B cell (primary cell): ENCODE data around the gene DENND5B. TPM values are rescaled to one million over a fixed set of nuclear protein-coding genes. Genes with fewer than 3 reads are reported as not detected.

Source experiments
- ATAC-seq: fragments of 200-7000 bp; cut with Tn5 transposase; one replicate; pipeline ENCODE4 v1.10.0; 2021; ENCODE audit warnings: low read depth, mild to moderate bottlenecking, moderate number of reproducible peaks, moderate library complexity
- CTCF ChIA-PET: fragments of 350-600 bp; sonication (Branson Sonifier 250); formaldehyde crosslinking; loops from one replicate; lab custom pipeline; 2021; ENCODE audit warnings: antibody characterized with exemption, inconsistent platforms; lab: Charles Lee
- POLR2A ChIA-PET: fragments of 350-600 bp; sonication (Branson Sonifier 250); formaldehyde crosslinking; loops from one replicate; lab custom pipeline; 2021; ENCODE audit warnings: antibody characterized with exemption; lab: Charles Lee
- DNase-seq: peaks from one replicate; pipeline ENCODE4 v3.0.0; 2013
- H2AFZ ChIP-seq: 2 replicates; pipeline ENCODE4 v1.6.1; 2012; ENCODE audit warnings: mild to moderate bottlenecking, low read depth, low read length; ENCODE audit not compliant: insufficient read depth, poor library complexity, severe bottlenecking
- H3K27ac ChIP-seq, 2 donors: 1 replicate in 1 of 2; 2 replicates in 1 of 2; pipeline ENCODE4 v1.5.1; 2012 to 2013; ENCODE audit warnings: low read length in 2 of 2, mild to moderate bottlenecking in 2 of 2, moderate library complexity in 1 of 2
- H3K27me3 ChIP-seq, 4 experiments: fragments of 200-600 bp in 1 of 4; sonication (generic) in 1 of 4; replicated peaks in 1 of 4; 1 replicate in 2 of 4; 2 replicates in 2 of 4; pipeline versions ENCODE4 v1.6.1 to v1.7.0; 2013 to 2016; ENCODE audit warnings: low read length in 3 of 4, mild to moderate bottlenecking in 2 of 4, mixed read lengths in 1 of 4, moderate library complexity in 1 of 4; ENCODE audit not compliant: insufficient read depth in 4 of 4, control insufficient read depth in 3 of 4; ENCODE audit errors: control extremely low read depth in 1 of 4
- H3K36me3 ChIP-seq, 2 experiments: replicated peaks in 1 of 2; 1 replicate in 1 of 2; 2 replicates in 1 of 2; pipeline versions ENCODE4 v1.6.1 to v1.7.1; 2013; ENCODE audit warnings: low read length in 1 of 2; ENCODE audit not compliant: insufficient read depth in 2 of 2, control insufficient read depth in 1 of 2; ENCODE audit errors: control extremely low read depth in 1 of 2, extremely low read depth in 1 of 2
- H3K4me1 ChIP-seq, 2 donors: fragments of 200-600 bp in 1 of 2; sonication (generic) in 1 of 2; 1 replicate in 1 of 2; 2 replicates in 1 of 2; pipeline versions ENCODE4 v1.5.1 to v1.6.1; 2013 to 2017; ENCODE audit warnings: low read length in 2 of 2; ENCODE audit not compliant: control insufficient read depth in 2 of 2, insufficient read depth in 2 of 2
- H3K4me2 ChIP-seq: replicated peaks from 2 replicates; pipeline ENCODE3; 2012; ENCODE audit warnings: mild to moderate bottlenecking, low read depth, low read length; ENCODE audit not compliant: poor library complexity, severe bottlenecking
- H3K4me3 ChIP-seq, 5 experiments: fragments of 200-600 bp in 1 of 5; sonication (generic) in 1 of 5; 1 replicate in 3 of 5; 2 replicates in 2 of 5; pipeline versions ENCODE4 v1.5.1 to v1.7.0; 2011 to 2016; ENCODE audit warnings: low read length in 4 of 5, mild to moderate bottlenecking in 4 of 5, low read depth in 2 of 5, control low read depth in 1 of 5, moderate library complexity in 1 of 5; ENCODE audit not compliant: insufficient read depth in 1 of 5; ENCODE audit errors: control extremely low read depth in 1 of 5, extremely low read depth in 1 of 5
- H3K79me2 ChIP-seq: fragments of 200-600 bp; sonication (generic); one replicate; pipeline ENCODE4 v1.6.0; 2016; ENCODE audit warnings: low read length; ENCODE audit not compliant: control insufficient read depth, insufficient read depth
- H3K9ac ChIP-seq: fragments of 200-600 bp; sonication (generic); 2 replicates; pipeline ENCODE4 v1.6.1; 2017; ENCODE audit warnings: mild to moderate bottlenecking, low read length, moderate library complexity
- H3K9me3 ChIP-seq, 3 donors: one replicate each; pipeline versions ENCODE4 v1.6.1 to v1.7.1; 2013; ENCODE audit warnings: low read length in 2 of 3; ENCODE audit not compliant: control insufficient read depth in 2 of 3, insufficient read depth in 1 of 3; ENCODE audit errors: control extremely low read depth in 1 of 3
- H4K20me1 ChIP-seq: 2 replicates; pipeline ENCODE4 v1.6.0; 2012; ENCODE audit warnings: mild to moderate bottlenecking, low read length; ENCODE audit not compliant: insufficient read depth, control insufficient read depth, poor library complexity, severe bottlenecking
- H3K27ac Mint-ChIP-seq: one replicate; pipeline ENCODE4 v1.8.0; 2021; ENCODE audit warnings: mixed read lengths
- H3K27me3 Mint-ChIP-seq: one replicate; pipeline ENCODE4 v1.8.0; 2021; ENCODE audit warnings: mixed read lengths
- H3K4me1 Mint-ChIP-seq: one replicate; pipeline ENCODE4 v1.8.0; 2021; ENCODE audit warnings: mixed read lengths
- H3K4me3 Mint-ChIP-seq: one replicate; pipeline ENCODE4 v1.8.0; 2021; ENCODE audit warnings: mixed read lengths
- H3K9me3 Mint-ChIP-seq: one replicate; pipeline ENCODE4 v1.8.0; 2022; ENCODE audit warnings: mixed read lengths; ENCODE audit not compliant: insufficient read depth
- EZH2 ChIP-seq: IDR thresholded peaks from 2 replicates; pipeline ENCODE4 v1.6.1; 2012; ENCODE audit warnings: borderline replicate concordance, low read depth, mild to moderate bottlenecking, moderate library complexity, low read length; ENCODE audit not compliant: insufficient read depth, poor library complexity, severe bottlenecking
- WGBS: methylation state at CpG from one replicate; pipeline ENCODE4 v1.1.5; 2013; ENCODE audit warnings: missing lambda C conversion rate; ENCODE audit not compliant: insufficient coverage; 5-methylcytosine and 5-hydroxymethylcytosine counted together
- intact Hi-C: fragments of 100-400 bp; cut with micrococcal nuclease; formaldehyde crosslinking; loops from one replicate; pipeline ENCODE4 v1.10.0; 2022
- polyA plus RNA-seq: library from polyadenylated mRNA; depleted of rRNA; stranded (reverse); fragments of >200 nt; gene quantifications from 2 replicates; pipeline ENCODE4 v1.2.3, GENCODE V29; 2012
- total RNA-seq, 2 donors: library from RNA; stranded (reverse); fragments of 120-200 nt in 1 of 2; gene quantifications; 1 replicate in 1 of 2; 2 replicates in 1 of 2; pipeline versions ENCODE4 v1.2.3 to v1.2.4, GENCODE V29; 2013 to 2022
- TF ChIP-seq, protein P1 (sequence below): fragments of 200-600 bp; IDR thresholded peaks from one replicate; pipeline ENCODE4 v1.8.0; 2022; ENCODE audit warnings: antibody characterized with exemption, mild to moderate bottlenecking

The DENND5B gene
- total and polyA plus RNA-seq, 2 donors (not counting 1 experiment from before 2014, with no cell fraction given) = 18.7 to 55.3 TPM

GRCh38 chr12:31363416-31363809 is 227.5 kb downstream of the DENND5B start:
- H3K27ac Mint-ChIP-seq = peak overlapping the region; percentile 46
- no peaks in the 10 kb centered on the region for H3K9me3 Mint-ChIP-seq
- no peak overlapping the region for H3K4me3 ChIP-seq
- H3K9ac ChIP-seq = peak overlapping the region; percentile 37
- peak; percentile 9 for DNase-seq
- H3K27me3 ChIP-seq = no peaks in the 10 kb centered on the region
- intact Hi-C loops = loop anchor here (2.0 to 5.0 kb wide), 3 partner anchors 37 to 113 kb away; partner anchors contain the start of gene SINHCAF
- H3K4me2 ChIP-seq = peak overlapping the region; percentile 69
- H3K27me3 Mint-ChIP-seq = no peaks in the 10 kb centered on the region
- WGBS = 100% methylated on average over 1 of the region's 6 CpGs
- ChIA-PET POLR2A (interaction anchor here (1.3 kb wide), 1 partner anchor 33 kb away, joined by 4 read pairs; no protein-coding TSS in a partner anchor), CTCF (interaction anchor here (0.6 to 3.6 kb wide), 12 partner anchors 11 to 1391 kb away, joined by 3 to 18 read pairs (median 4); no protein-coding TSS in a partner anchor)
- H3K36me3 ChIP-seq = no peaks in the 10 kb centered on the region
- H3K9me3 ChIP-seq = no peaks in the 10 kb centered on the region
- H3K27ac ChIP-seq = no peak overlapping the region
- no peak for ATAC-seq
- peaks cover 22% of the 10 kb centered on the region for H3K4me1 Mint-ChIP-seq
- H4K20me1 ChIP-seq = no peaks in the 10 kb centered on the region
- peaks cover 16 to 21% of the 10 kb centered on the region in 2 donors for H3K4me1 ChIP-seq
- H2AFZ ChIP-seq = peak overlapping the region; percentile 76
- TF ChIP-seq EZH2 = no peak
- TF ChIP-seq, protein P1, sequence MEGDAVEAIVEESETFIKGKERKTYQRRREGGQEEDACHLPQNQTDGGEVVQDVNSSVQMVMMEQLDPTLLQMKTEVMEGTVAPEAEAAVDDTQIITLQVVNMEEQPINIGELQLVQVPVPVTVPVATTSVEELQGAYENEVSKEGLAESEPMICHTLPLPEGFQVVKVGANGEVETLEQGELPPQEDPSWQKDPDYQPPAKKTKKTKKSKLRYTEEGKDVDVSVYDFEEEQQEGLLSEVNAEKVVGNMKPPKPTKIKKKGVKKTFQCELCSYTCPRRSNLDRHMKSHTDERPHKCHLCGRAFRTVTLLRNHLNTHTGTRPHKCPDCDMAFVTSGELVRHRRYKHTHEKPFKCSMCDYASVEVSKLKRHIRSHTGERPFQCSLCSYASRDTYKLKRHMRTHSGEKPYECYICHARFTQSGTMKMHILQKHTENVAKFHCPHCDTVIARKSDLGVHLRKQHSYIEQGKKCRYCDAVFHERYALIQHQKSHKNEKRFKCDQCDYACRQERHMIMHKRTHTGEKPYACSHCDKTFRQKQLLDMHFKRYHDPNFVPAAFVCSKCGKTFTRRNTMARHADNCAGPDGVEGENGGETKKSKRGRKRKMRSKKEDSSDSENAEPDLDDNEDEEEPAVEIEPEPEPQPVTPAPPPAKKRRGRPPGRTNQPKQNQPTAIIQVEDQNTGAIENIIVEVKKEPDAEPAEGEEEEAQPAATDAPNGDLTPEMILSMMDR = no peak
- no peaks in the 10 kb centered on the region for H3K79me2 ChIP-seq
- H3K4me3 Mint-ChIP-seq = peak overlapping the region; percentile 59

- H3K4me1 Mint-ChIP-seq = peaks cover 22% of the 10 kb centered on the region
- H3K27ac ChIP-seq = peak overlapping the region in 1 of 2 donors; percentile 7
- no peaks in the 10 kb centered on the region for H3K79me2 ChIP-seq
- no peaks in the 10 kb centered on the region for H3K27me3 ChIP-seq
- ChIA-PET POLR2A (interaction anchor here (1.3 kb wide), 1 partner anchor 32 kb away, joined by 4 read pairs; no protein-coding TSS in a partner anchor), CTCF (interaction anchor here (0.6 to 3.6 kb wide), 13 partner anchors 10 to 1391 kb away, joined by 3 to 18 read pairs (median 3); no protein-coding TSS in a partner anchor)
- H3K4me3 ChIP-seq = peak overlapping the region in 2 of 5 experiments; percentile 19 to 25
- H4K20me1 ChIP-seq = no peaks in the 10 kb centered on the region
- ATAC-seq (peak; percentile 80), DNase-seq (peak; percentile 60)
- peak overlapping the region; percentile 76 for H2AFZ ChIP-seq
- TF ChIP-seq, protein P1 = no peak
- no peak for TF ChIP-seq EZH2
- H3K9ac ChIP-seq = peak overlapping the region; percentile 37
- peak overlapping the region; percentile 69 for H3K4me2 ChIP-seq
- H3K27ac Mint-ChIP-seq = peak overlapping the region; percentile 46
- 5% methylated on average over 3 of the region's 6 CpGs for WGBS
- peak overlapping the region; percentile 59 for H3K4me3 Mint-ChIP-seq
- no peaks in the 10 kb centered on the region for H3K9me3 Mint-ChIP-seq
- H3K9me3 ChIP-seq = no peaks in the 10 kb centered on the region
- no peaks in the 10 kb centered on the region for H3K27me3 Mint-ChIP-seq
- H3K36me3 ChIP-seq = no peaks in the 10 kb centered on the region
- peaks cover 16 to 21% of the 10 kb centered on the region in 2 donors for H3K4me1 ChIP-seq
- intact Hi-C loops = loop anchor here (2.0 to 5.0 kb wide), 3 partner anchors 36 to 112 kb away; partner anchors contain the start of gene SINHCAF
These were observed 228.0 kb downstream of the DENND5B start for GRCh38 chr12:31362759-31363415.
